LoVo (cell line): Measurements from ENCODE around the gene RGS6.

Experiments used
- DNase-seq: peaks from one replicate; pipeline ENCODE4 v3.0.0-alpha.2; 2016; ENCODE audit warnings: low spot score

RGS6 gene

GRCh38 chr14:72164420-72165228 is 232.4 kb downstream of the RGS6 start:
- DNase-seq = no peak

- DNase-seq = no peak
Measured at GRCh38 chr14:72165229-72165698, 233.0 kb downstream of the RGS6 start.

- no peak for DNase-seq
Measured at GRCh38 chr14:72169521-72169920, 237.3 kb downstream of the RGS6 start.

- DNase-seq = no peak
Measured at GRCh38 chr14:72172049-72172448, 239.8 kb downstream of the RGS6 start.

DNA sequence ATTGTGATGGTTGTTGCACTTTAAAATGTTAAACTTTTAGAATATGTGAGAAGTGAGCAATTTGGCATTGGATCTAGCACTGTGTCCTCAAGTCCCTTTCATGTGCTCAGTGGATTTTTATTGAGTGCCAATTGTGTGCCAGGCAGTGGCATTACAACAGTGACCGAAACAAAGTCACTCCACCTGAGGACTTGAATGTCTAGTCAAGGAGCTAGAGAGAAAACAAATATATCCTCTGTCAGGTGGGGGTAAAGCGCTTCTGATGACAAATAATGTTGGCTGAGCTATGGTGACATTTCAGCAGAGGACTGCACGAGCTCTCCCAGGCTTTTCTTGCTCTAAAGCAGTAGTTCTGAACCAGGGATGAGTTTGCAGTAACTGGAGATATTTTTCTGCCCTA is 240.4 kb downstream of the RGS6 start:
- DNase-seq = no peak

DNA sequence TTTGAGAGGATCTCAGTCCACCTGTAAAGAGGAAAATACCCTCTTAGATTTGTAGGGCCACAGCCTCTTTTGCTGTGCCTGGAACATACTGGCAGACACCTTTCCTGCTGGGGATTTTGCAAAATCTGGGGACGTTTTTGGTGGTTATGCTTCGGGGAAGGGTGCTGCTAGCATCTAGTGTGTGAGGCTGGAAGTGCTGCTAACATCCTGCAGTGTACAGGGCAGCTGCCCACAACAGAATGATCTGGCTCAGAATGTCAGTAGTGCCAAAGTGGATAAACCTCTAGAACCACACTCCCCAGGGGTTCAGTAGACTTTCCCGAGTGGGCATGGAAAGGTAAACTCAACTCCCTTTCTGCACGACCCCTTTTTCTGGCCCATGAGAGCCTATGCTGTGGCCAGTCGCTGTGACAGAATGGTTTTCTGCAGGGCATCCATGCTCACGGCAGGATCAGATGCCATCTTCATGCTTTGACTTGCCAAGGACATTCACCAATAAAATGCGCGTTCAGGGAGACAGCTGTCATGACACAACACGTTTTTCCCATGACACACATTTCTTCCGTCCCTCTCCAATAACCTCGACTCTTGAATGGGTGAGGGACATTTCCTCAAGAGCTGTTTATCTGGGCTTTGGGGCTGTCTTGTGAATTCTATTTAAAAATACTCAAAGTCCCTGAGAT is 240.9 kb downstream of the RGS6 start:
- no peak for DNase-seq

- no peak for DNase-seq
Measured at GRCh38 chr14:72177251-72177650, 245.0 kb downstream of the RGS6 start.

GRCh38 chr14:72178517-72178916 is 246.3 kb downstream of the RGS6 start:
- DNase-seq = no peak

- DNase-seq = no peak
Measured at GRCh38 chr14:72182708-72183432, 250.6 kb downstream of the RGS6 start.

GRCh38 chr14:72183631-72184030 is 251.4 kb downstream of the RGS6 start:
- DNase-seq = no peak

GRCh38 chr14:72186523-72186922 is 254.3 kb downstream of the RGS6 start:
- no peak for DNase-seq

- DNase-seq = no peak
Measured at GRCh38 chr14:72196237-72197015, 264.2 kb downstream of the RGS6 start.

DNA sequence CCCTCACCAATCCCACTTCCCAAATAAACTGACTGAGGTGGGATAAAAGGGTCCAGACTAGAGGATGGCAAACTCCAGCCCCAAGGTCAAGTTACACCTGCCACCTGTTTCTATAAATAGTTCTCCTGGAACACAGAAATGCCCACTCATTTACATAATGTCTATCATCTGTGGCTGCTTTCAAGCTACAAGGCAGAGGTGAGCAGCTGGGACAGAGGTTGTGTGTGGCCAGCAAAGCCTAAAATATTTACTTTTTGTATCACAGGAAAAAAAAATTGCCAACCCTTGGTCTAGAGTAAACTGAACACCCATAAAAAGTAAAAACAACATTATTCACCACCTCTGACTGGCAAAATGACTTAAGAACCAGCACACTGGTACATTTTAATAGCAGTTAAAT is 269.4 kb downstream of the RGS6 start:
- DNase-seq = no peak

GRCh38 chr14:72213424-72213823 is 281.2 kb downstream of the RGS6 start:
- no peak for DNase-seq

DNA sequence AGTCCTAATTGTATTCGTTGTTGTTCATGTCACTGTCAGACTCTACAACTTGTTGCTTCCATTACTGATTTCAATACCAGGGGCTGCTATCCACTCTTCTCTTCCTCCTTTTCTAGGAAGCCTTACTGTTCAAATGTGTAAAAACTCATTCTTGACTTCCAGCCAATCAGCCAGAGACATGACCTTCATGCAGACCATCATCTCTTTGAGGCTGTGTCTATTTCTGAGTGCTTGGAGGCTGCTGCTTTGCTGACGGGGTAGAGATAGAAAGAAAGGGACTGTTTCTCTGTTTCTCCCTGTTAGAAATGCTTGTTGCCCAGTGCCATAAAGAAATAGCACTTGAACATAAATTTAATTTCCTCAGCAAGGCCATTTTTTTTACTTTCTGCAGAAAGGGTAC is 282.9 kb downstream of the RGS6 start:
- DNase-seq = no peak

- no peak for DNase-seq
Measured at GRCh38 chr14:72217135-72217534, 284.9 kb downstream of the RGS6 start.

- no peak for DNase-seq
Measured at GRCh38 chr14:72222046-72222445, 289.8 kb downstream of the RGS6 start.

DNA sequence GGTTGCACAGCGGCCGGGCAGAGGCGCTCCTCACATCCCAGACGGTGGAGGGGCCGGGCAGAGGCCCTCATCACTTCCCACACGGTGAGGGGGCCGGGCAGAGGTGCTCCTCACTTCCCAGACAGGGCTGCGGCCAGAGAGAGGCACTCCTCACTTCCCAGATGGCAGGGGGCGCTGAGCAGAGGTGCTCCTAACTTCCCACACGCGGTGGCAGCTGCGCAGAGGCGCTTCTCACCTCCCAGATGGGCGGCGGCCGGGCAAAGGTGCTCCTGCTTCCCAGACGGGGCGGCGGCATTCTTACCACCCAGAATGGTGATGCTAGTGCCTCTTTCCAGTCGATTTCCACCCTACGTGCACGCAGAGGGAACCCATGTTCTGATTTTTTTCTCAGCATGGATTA is 304.4 kb downstream of the RGS6 start:
- DNase-seq = no peak

DNA sequence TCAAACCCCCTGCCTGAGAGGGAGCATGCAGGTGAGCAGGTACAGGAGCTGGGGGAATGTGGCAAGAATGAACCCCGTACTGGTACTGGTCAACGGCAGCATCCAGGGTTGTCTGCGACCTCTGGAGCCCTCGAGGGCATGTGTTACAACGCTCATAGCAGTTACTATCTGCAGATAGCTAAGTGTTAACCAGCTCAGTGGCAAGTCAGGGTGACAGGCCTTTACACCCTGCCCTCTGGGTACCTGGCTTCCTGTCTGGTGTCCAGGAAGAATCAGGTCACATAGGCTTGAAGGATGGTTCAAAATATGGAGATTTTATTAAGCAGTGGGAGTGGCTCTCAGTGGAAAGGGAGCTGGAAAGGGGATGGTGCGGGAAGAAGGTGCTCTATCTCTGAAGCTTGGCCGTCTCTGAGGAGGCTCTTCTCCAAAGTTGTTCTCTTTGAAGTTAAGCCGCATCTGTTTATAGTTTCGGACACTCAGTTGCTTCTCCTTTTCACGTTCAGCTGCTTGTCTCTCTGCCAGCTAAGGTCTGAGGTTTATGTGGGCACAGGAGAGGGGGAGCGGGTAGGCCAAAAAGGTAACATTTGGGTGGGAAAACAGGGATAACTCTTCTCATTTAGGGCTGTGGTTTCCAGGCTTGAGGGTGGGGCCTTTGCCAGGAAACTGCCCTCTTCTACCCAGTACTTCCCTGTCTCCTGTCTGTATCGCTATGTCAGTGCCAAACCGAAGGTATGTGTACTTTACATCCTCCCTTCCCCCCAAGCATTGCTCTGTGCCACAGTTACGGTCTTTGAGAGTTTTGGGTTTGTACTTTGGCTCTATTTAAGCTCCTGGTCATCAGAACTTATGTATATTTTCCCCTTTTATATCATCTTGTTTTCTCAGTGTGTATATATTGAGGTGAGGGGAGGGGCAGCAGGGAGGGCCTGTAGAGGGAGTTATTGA is 305.8 kb downstream of the RGS6 start:
- no peak for DNase-seq

DNA sequence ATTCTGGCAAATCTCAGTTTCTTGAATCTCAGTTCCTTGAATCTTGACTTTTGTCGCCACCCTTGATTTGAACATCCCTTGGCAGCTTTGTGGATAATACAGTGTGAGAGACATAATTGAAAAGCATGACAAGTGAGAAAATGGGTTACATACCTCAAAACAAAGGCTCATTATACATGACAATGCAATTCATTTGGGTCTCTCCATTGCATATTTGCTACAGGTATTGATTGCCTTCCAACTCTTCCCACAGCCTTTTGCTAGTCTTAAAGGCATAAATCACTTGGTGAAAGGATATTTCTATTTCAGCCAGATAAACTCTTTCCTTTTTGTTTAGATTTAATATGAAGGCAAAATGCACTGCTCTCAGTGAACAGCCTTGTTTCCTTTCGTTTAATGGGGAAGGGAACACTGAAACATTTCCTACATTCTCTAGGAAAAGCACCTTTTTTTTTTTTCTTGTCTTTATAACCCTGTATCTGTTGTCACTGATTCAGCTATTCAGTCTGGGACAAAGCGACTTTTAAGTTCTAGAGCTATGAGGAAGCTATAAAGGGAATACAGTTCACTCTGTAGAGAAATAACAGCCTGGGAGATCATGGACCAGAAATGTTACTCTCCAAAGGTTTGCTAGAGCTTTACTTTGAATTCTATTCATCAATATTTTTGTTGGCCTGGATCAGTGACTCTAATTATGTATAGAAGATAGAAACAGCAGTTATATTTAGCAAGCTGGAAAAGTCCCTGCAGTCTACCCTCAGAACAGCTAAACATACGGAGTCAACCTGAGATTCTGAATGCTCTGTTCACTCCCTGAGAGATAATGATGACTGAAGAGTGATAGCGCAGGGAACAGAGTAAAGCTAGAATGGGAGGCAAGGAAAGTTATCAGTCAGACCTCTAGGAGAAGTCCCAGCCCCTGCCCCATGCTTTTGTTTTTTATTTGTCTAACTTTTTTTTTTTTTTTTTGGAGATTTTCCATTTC is 311.4 kb downstream of the RGS6 start:
- DNase-seq = no peak
